Measurements from ENCODE around the gene WRAP73. TPM values are rescaled to one million over a fixed set of nuclear protein-coding genes. Genes with fewer than 3 reads are reported as not detected.

WRAP73 gene
- total RNA-seq, 1 experiment from 2014 or later: 33.9 TPM

DNA sequence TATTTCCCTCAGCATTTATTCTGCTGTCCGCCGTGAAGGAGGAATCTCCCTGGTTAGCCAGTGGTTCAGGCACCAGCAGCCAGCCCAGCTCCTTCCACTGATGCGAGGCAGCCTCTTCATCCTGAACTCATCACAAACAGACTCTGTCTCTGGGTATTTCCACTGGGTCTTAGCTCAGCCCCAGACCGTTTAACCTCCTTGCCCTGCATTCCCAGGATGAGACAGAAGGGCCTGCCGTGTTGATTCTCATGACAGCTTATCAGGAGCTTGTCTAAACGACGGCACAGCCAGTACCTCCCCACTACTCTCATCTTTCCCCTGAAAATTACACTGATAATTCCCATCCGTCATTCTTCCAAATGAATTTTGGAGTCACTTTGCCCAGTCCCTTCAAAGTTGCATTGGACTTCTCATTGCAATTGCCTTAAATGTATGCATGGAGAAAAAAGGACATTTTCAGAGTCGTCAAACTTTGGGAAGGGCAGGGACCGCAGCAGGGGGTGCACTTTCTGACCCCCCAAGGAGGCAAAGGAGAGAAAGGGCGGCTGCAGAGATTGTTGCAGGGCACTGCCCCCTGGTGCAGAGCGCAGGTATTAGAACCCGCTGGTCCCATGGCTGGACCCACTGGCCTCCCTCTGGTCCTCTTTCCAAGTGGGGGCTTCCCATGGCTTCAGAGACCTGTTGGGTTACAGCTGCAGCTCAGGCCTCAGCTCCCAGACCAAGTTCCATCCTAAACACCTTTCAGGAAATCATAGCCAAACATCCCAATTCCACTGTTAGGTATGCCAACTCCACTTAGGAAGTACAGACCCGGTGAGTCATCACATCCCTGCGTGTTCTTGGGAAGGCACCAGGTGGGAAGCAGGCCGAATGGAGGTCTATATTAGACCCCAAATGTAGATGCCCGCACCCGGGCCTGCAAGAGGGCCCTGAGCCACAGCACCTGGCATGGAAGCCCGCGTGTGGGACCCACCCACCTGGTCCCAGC lies 34.9 kb downstream of the WRAP73 start:
- peak; percentile 45 for DNase-seq (ENCODE audit: low read depth)

- no peak for DNase-seq (ENCODE audit: low read depth)
Measured at GRCh38 chr1:3612123-3612522, 37.8 kb downstream of the WRAP73 start.

DNA sequence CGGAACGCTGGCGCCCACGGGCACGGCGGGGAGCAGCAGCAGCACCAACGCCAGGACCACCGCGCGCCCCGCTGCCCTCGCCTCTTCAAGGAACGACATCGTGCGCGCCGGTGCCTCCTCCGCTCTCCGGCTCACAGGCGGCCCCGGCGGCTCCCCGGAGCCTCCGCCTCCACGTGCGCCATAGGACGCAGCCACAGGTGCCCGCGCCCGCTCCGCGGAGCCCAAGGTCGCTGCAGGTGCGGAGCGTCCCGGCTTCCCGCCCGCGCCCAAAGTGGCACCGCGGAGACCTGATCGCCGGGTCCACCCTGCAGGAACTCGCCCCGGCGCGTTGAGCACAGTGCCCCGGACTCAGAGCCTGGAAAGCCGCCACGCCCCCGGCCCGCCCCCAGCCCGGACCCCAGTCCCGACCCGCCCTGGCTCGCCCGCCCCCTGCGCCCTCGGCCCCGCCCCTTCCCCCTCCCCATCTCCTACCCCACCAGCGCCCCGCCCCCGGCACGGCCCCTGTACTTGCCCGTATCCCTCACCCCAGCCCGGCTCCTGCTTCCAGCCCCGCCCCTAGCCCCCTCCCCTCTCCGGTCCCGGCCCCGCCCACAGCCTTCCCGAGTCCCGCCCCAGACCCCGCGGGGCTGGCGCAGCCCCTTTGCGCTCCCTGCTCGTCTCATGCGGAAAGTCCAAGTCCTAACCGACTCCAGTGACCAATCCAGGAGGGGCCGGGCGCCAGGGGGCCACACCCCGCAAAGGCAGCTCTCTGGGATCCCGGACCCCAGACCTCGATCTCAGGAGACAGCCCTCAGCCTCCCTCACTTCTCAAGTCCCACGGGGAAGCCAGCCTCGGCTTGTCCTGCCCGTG lies 38.5 kb downstream of the WRAP73 start, which contains the start of gene MEGF6:
MEGF6 (minus strand) TSS at position 339 of the 850 bp plus-strand sequence; CDS start at position 99, 240 bp downstream.
- DNase-seq (ENCODE audit: low read depth): peak; percentile 83

DNA sequence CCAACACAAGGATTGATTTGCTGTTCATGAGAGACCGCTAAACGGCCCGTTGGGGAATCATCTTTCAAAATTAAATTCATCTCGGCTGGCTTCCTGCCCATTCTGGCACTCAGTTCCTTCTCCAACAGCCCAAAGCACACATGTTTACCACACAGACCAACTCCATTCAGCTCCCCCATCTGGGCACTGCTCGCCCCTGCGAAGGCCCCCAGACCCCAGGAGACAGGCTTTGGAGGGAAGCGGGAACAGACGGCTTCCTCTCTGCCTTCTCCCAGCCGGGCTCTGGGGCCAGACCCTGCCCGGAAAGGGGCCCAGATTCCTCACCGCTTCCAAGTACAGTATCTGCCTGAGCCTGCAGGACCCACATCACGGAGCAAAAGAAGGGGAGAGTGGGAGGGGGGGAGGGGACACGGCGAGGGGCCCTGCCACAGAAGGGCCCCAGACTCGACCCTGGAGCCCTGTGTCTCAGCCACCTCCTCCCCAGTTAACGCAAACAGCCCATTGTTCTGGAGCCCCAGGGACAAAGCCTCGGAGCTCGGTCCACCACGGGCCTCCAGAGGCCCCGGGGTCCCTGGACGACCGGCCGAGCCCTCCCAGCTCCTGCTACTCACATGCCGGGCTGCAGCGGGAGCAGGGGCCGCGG lies 39.3 kb downstream of the WRAP73 start:
- DNase-seq (ENCODE audit: low read depth): peak; percentile 42

DNA sequence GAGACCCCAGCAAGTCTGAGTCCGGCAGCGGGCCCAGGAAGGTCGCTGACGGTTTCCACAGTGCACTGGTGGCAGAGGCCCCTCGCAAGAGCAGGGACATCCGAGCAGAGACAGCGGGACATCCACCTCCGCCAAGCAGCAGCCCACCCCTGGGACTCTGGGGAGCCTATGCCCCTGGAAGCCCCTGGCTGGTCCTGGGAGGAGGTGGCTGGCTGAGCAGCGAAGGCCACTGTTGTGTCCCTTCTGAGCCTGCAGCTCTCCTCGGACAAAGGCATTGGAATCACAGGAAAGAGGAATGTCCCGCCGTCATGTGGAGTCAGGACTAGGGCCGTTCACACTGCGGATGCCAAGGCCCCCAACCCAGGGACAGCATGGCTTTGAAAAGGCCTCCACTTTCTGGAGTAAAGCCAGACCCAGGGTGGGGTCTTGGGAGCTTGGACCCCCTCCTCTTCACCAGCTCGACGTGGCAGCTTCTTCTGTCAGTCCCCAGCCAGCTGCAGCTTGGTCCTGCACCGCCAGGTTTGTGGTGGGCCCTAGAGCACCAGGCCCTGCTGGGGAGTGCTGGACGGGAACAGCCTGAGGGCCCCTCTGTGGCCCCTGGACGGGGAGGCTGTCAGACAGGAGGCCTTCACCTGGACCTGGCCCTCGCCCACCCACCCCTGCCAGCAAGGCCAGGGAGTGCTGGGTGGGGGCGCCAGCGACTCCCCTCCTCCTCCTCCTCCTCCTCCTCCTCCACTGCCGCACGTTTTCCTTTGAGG lies 40.0 kb downstream of the WRAP73 start:
- no peak for DNase-seq (ENCODE audit: low read depth)

GRCh38 chr1:3609016-3609768 lies 40.7 kb downstream of the WRAP73 start:
- DNase-seq (ENCODE audit: low read depth): no peak

DNA sequence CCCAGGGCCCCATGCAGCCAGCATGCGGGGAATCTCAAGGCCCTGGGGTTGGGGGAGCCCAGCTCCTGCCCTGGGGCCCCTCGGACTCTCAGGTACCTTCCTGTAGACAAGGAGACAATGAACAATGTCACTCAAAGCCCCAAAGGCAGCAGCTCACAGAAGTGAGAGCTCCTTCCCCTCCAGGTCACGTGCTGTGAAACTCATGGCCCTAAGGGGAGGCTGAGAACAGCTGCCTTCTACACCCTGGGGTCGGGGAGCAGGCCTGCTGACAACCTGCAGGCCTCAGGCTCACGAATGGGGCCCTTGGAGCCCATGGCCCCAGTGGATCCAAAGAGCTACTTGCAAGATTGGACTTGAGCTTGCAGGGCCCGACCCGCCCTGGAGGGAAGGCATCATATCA lies 41.7 kb downstream of the WRAP73 start:
- DNase-seq (ENCODE audit: low read depth): no peak

- no peak for DNase-seq (ENCODE audit: low read depth)
Measured at GRCh38 chr1:3607703-3608065, 42.2 kb downstream of the WRAP73 start.

DNA sequence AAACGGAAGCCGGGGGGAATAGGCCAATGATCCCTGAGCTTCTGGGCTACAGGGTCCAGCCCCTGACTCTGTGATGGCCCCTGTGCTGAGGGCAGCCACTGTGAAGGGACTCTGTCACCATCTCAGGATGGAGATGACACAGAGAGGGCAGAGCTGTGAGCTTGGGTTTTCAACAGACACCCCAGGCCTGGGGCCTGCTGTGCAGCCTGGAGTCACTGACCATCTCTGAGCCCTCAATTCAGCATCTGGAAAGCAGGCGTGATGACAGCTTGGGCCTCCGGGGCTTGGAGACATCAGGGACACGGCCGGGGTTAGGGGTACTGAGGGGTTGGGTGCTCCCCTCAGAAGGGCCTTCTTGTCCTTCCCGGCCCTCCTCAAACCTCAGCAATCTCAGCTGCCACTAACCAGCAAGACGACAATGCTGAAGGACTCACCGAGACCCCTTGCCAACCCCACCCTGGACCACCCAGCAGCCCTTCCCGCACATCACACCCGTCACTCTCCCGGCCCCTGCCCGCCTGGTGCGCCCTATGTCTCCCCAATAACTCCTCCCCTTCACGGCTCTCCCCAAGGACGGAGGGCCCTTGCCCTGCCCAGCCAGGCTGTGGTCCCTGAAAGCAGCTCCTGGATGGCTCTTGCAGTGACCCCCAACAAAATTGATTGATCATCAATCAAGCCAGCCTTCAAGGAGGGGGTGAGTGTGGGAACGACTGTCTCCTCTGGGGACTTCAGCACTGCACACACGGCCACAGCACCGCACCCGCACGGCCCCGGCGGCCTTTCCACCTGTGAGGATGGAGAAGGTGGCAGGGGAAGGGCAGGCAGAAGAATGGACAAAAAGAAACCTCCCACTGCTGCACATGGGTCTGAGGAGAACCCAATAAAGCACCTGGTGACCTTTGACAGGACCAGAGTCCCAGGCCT lies 42.9 kb downstream of the WRAP73 start:
- no peak for DNase-seq (ENCODE audit: low read depth)

GRCh38 chr1:3604997-3605823 lies 44.7 kb downstream of the WRAP73 start:
- DNase-seq (ENCODE audit: low read depth): no peak

GRCh38 chr1:3604468-3604974 lies 45.4 kb downstream of the WRAP73 start:
- DNase-seq (ENCODE audit: low read depth): no peak

DNA sequence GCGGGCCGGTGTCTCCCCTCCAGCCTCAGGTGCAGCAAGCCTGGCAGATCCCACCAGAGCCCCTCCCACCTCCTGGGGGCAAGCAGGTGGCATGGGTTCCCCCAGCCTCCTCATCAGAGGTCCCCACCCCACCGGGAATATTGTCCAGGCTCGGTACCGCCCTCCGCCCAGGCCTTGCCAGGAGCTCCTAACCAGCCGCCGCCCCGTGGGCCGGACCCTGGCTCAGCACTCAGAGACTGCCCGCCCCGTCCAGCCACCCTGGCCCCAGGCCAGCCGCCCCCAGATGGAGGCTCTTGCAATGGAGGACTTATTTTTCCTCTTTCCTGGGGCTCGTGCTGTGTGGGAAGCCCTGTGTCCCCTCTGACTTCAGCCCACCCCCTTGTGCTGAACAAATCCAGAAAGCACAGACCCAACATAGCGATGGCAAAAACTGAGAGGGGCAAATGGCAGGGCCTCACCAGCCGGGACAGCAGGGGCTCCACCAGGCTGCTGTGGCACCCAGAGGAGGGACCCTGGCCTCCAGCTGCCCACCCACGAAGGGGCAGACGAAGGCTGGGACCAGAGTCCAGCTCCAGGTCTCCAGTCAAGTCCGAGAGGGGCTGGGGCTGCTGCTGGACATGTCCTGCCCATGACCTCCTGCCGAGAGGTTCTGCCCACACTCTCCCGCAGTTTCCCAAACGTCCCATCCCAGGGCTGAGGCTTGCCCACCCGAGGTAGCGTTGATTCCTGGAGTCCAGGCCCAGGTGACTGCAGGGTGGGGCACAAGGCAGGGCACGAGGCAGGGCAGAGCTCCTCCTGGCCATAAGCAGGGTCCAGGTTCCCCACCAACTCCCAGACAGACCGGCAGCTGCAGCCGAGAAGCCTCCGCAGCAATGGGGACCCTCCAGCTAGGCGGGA lies 46.1 kb downstream of the WRAP73 start:
- DNase-seq (ENCODE audit: low read depth): no peak

DNA sequence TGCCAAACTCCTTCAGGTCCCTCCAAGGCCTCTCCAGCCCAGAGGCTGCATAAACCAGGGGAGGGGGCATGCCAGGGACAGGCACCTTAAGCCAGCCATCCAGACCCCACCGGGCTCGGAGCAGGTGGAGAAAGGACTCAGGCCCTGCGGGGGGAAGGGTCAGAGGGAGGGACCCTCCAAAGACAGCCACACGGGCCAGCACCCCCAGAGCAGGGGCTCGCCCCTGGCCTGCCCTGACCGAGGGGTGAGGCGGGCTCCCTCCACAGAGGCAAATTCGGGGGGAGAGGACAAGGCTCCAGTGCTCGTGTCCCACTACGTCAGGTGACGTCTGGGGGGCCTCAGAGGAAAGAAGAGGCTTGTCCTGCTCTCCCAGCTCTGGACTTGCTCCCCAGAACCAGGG lies 46.7 kb downstream of the WRAP73 start:
- no peak for DNase-seq (ENCODE audit: low read depth)

GRCh38 chr1:3602375-3602774 lies 47.5 kb downstream of the WRAP73 start:
- DNase-seq (ENCODE audit: low read depth): no peak

- DNase-seq (ENCODE audit: low read depth): no peak
Measured at GRCh38 chr1:3601743-3602142, 48.2 kb downstream of the WRAP73 start.

DNA sequence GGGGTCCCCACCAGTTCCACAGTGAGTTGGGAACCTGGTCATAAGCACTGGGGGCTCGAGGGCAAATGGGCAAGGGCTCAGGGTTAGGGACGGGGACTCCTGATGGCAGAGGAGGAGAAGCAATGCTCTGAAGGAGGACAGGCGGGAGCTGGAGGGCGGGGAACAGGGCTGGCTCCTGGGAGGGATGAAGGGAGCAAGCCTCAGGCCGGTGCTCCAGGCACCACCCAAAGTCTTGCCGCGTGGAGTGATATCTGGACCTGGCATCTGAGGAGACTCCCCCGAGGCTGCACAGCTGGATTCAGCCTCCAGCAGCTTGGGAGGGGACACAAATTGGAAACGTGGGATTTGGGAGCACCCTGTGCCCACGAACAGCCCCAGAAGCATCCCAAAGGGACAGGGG lies 49.5 kb downstream of the WRAP73 start:
- DNase-seq (ENCODE audit: low read depth): no peak

- no peak for DNase-seq (ENCODE audit: low read depth)
Measured at GRCh38 chr1:3599816-3600215, 50.1 kb downstream of the WRAP73 start.
